BJ (cell line): Measurements from ENCODE around the gene ERCC6. TPM values are rescaled to one million over a fixed set of nuclear protein-coding genes. Genes with fewer than 3 reads are reported as not detected.

ENCODE experiments used
- CTCF ChIA-PET: fragments of 350-600 bp; formaldehyde crosslinking; extraction: SDS; loops from one replicate; lab custom pipeline; 2021; ENCODE audit warnings: antibody characterized with exemption, inconsistent platforms; lab: Yijun Ruan, JAX
- POLR2A ChIA-PET: fragments of 300-600 bp; sonication (Branson Sonifier 250); formaldehyde crosslinking; extraction: SDS; loops from one replicate; lab custom pipeline; 2021; ENCODE audit warnings: antibody characterized with exemption; lab: Charles Lee
- DNase-seq: peaks from one replicate; pipeline ENCODE4 v3.0.0-alpha.2; 2011; ENCODE audit warnings: low read depth
- H3K27me3 ChIP-seq: 2 replicates; pipeline ENCODE4 v1.6.0; 2011; ENCODE audit warnings: low read length; ENCODE audit not compliant: control insufficient read depth, insufficient read depth
- H3K36me3 ChIP-seq: 2 replicates; pipeline ENCODE4 v1.5.1; 2011; ENCODE audit warnings: low read length; ENCODE audit not compliant: control insufficient read depth, insufficient read depth
- H3K4me3 ChIP-seq: 2 replicates; pipeline ENCODE4 v1.5.1; 2011; ENCODE audit warnings: low read depth, mild to moderate bottlenecking, control low read depth, low read length
- CTCF ChIP-seq: IDR thresholded peaks from 2 replicates; pipeline ENCODE4 v1.5.1; 2011; ENCODE audit warnings: low read depth, mild to moderate bottlenecking, control low read depth, inconsistent platforms, low read length, moderate library complexity; ENCODE audit not compliant: insufficient read depth
- polyA plus RNA-seq: library from polyadenylated mRNA; depleted of rRNA; stranded (reverse); fragments of >200 nt; gene quantifications from 2 replicates; pipeline ENCODE4 v1.2.3, GENCODE V29; 2011

Gene ERCC6
- polyA plus RNA-seq, 1 experiment, result 26.1 TPM

GRCh38 chr10:49504528-49504927 is 34.4 kb downstream of the ERCC6 start:
- ChIA-PET CTCF (interaction anchor here (0.8 kb wide), 1 partner anchor 848 kb away, joined by 5 read pairs; no protein-coding TSS in a partner anchor), POLR2A (no interaction called here)
- Histone ChIP-seq H3K36me3 (peaks cover 3% of the 10 kb centered on the region), H3K4me3 (no peak overlapping the region), H3K27me3 (no peaks in the 10 kb centered on the region)
- no peak for DNase-seq
- no peak for TF ChIP-seq CTCF

GRCh38 chr10:49502358-49502757 is 36.6 kb downstream of the ERCC6 start:
- POLR2A ChIA-PET, result no interaction called here
- TF ChIP-seq CTCF, result no peak
- Histone ChIP-seq H3K36me3 (peaks cover 3% of the 10 kb centered on the region), H3K4me3 (no peak overlapping the region), H3K27me3 (no peaks in the 10 kb centered on the region)
- no peak for DNase-seq
- CTCF ChIA-PET, result interaction anchor here (0.8 to 4.9 kb wide), 4 partner anchors 8 to 95 kb away, joined by 3 to 29 read pairs (median 8); no protein-coding TSS in a partner anchor

GRCh38 chr10:49500412-49500811 is 38.5 kb downstream of the ERCC6 start:
- POLR2A ChIA-PET, result no interaction called here
- peaks cover 7% of the 10 kb centered on the region for H3K36me3 ChIP-seq
- CTCF ChIA-PET, result interaction anchor here (0.9 to 4.9 kb wide), 5 partner anchors 11 to 93 kb away, joined by 3 to 29 read pairs (median 4); no protein-coding TSS in a partner anchor
- H3K27me3 ChIP-seq, result no peaks in the 10 kb centered on the region
- DNase-seq, result no peak
- TF ChIP-seq CTCF, result no peak
- H3K4me3 ChIP-seq, result no peak overlapping the region

GRCh38 chr10:49499305-49499851 is 39.5 kb downstream of the ERCC6 start:
- Histone ChIP-seq H3K36me3 (peaks cover 7% of the 10 kb centered on the region), H3K27me3 (no peaks in the 10 kb centered on the region), H3K4me3 (no peak overlapping the region)
- ChIA-PET CTCF (interaction anchor here (1.2 to 4.9 kb wide), 4 partner anchors 13 to 91 kb away, joined by 3 to 29 read pairs (median 4); no protein-coding TSS in a partner anchor), POLR2A (interaction anchor here (0.7 kb wide), 1 partner anchor 904 kb away, joined by 3 read pairs; no protein-coding TSS in a partner anchor)
- no peak for DNase-seq
- TF ChIP-seq CTCF, result no peak

- DNase-seq, result no peak
- Histone ChIP-seq H3K4me3 (no peak overlapping the region), H3K36me3 (peaks cover 9% of the 10 kb centered on the region), H3K27me3 (no peaks in the 10 kb centered on the region)
- TF ChIP-seq CTCF, result no peak
- POLR2A ChIA-PET, result interaction anchor here (0.7 kb wide), 1 partner anchor 903 kb away, joined by 3 read pairs; no protein-coding TSS in a partner anchor
- CTCF ChIA-PET, result interaction anchor here (1.4 to 4.9 kb wide), 2 partner anchors 13 to 90 kb away, joined by 4 to 29 read pairs; no protein-coding TSS in a partner anchor
These were observed 40.5 kb downstream of the ERCC6 start for GRCh38 chr10:49498425-49498824.
